GM10266 (cell line): ENCODE measurements around the gene PDE8A.

Experiments used
- DNase-seq: peaks from one replicate; pipeline ENCODE4 v3.0.0; 2012; ENCODE audit errors: extremely low spot score
- CTCF ChIP-seq: IDR thresholded peaks from 2 replicates; pipeline ENCODE4 v1.5.1; 2012; ENCODE audit warnings: mild to moderate bottlenecking, low read depth; ENCODE audit not compliant: control insufficient read depth, insufficient read depth; ENCODE audit errors: missing control alignments

PDE8A gene

DNA sequence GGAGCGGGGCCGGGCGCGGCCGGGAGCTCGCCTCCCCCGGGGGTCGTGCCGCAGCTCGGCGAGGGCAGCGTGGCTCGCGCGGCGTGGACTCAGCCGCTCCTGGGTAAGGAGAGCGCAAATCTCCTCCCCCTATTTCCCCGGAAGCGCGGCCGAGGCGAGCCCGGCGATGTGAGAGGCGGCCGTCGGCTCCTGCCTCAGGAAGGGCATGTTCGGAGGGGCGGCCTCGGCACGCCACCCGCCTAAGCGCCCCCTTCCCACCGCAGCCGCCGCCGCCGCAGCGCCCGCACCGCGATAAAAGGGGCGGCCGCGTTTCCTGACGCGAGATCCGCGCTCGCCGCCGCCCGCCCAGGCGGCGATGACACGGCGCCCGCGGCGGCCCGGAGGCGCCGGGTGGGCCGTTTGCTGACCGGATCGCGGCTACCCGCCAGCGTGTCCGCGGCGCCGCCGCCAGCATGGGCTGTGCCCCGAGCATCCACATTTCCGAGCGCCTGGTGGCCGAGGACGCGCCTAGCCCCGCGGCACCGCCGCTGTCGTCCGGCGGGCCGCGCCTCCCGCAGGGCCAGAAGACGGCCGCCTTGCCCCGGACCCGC lies at the start of gene PDE8A:
Gene PDE8A, plus strand, starts transcription at position 146 of the 590 bp plus-strand sequence. Its CDS starts 307 bp downstream, at position 453.
- peak; percentile 77 for DNase-seq
- no peak for TF ChIP-seq CTCF

DNA sequence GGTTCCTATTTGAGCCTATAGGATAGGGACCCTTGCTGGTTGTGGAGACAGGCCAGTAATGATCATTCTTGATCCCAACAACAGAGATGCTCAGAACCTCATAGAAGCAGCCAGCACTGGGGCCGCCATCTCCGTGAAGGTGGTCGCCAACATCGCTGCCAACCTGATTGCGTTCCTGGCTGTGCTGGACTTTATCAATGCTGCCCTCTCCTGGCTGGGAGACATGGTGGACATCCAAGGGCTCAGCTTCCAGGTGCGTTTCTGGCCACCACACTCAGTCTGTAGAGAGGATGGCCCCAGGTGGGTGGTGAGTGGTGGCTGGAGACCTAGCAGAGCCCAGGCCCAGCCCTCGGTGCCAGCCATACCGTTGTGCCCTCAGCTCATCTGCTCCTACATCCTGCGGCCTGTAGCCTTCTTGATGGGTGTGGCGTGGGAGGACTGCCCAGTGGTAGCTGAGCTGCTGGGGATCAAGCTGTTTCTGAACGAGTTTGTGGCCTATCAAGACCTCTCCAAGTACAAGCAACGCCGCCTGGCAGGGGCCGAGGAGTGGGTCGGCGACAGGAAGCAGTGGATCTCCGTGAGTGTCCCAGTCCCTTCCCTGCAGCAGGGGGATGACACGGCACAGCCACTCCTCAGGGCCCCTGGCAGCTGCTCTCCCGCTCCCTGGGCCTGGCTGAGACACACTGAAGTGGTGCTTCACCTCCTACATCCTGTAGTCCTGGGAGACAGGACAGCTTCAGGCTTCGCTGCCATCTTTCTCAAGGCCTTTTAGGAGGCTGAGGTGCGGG lies 46.5 kb upstream of the PDE8A start:
- no peak for TF ChIP-seq CTCF
- DNase-seq: no peak

- no peak for DNase-seq
- TF ChIP-seq CTCF: no peak
Measured at GRCh38 chr15:84937144-84937543, 44.5 kb upstream of the PDE8A start.

GRCh38 chr15:84938726-84939125 lies 42.9 kb upstream of the PDE8A start:
- DNase-seq: no peak
- TF ChIP-seq CTCF: no peak

- no peak for DNase-seq
- no peak for TF ChIP-seq CTCF
Measured at GRCh38 chr15:84940399-84940798, 41.3 kb upstream of the PDE8A start.

GRCh38 chr15:84942456-84942855 lies 39.2 kb upstream of the PDE8A start:
- no peak for TF ChIP-seq CTCF
- no peak for DNase-seq

- no peak for TF ChIP-seq CTCF
- no peak for DNase-seq
Measured at GRCh38 chr15:84944311-84944710, 37.3 kb upstream of the PDE8A start.
